Measurements from ENCODE around the gene ALOX12B. TPM values are rescaled to one million over a fixed set of nuclear protein-coding genes. Genes with fewer than 3 reads are reported as not detected.
A peak's percentile ranks its signal among the peaks of the same experiment; 100 is the strongest.
"Not testable (repeated sequence)": the region's sequence is repeated elsewhere in the genome, so short reads cannot be mapped to it uniquely, and the experiment has no call there.

Gene ALOX12B
- polyA plus RNA-seq, 1 donor = 2.8 TPM

DNA sequence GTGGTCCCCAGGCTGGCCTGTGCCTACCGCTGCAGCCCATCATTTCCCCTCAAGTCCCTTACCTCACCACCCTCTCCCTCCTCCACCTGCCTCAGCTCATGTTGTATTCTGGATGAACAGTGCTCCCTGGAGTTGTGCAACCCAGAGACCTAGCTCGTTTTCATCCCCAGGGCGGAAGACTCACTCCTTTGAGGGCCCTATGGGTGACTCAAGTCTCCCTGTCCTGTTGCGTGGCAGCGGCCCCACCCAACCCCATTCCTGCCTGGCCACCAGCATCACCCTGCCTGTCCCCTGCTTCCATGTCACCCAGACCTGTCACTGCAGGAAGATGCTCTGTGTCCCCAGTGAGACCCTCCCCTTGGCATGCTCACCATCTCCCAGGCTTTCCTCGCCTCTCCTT, 3.3 kb downstream of the ALOX12B start:
- H3K27me3 ChIP-seq (ENCODE audit: control insufficient read depth, insufficient read depth, low read length) = peaks cover 30% of the 10 kb centered on the region
- H3K9me3 ChIP-seq (ENCODE audit: control insufficient read depth, low read depth, low read length) = peaks cover 1% of the 10 kb centered on the region
- WGBS (ENCODE audit: insufficient coverage, low lambda C conversion rate) = no CpG with 5 or more reads among the region's 6 CpGs
- H3K27ac ChIP-seq (ENCODE audit: low read length) = no peak overlapping the region
- H3K4me3 ChIP-seq (ENCODE audit: low read length) = no peak overlapping the region
- DNase-seq = no peak
- peaks cover 16% of the 10 kb centered on the region for H3K4me1 ChIP-seq (ENCODE audit: control insufficient read depth, insufficient read depth, low read length)
- H3K36me3 ChIP-seq (ENCODE audit: control insufficient read depth, insufficient read depth, low read length) = no peaks in the 10 kb centered on the region

DNA sequence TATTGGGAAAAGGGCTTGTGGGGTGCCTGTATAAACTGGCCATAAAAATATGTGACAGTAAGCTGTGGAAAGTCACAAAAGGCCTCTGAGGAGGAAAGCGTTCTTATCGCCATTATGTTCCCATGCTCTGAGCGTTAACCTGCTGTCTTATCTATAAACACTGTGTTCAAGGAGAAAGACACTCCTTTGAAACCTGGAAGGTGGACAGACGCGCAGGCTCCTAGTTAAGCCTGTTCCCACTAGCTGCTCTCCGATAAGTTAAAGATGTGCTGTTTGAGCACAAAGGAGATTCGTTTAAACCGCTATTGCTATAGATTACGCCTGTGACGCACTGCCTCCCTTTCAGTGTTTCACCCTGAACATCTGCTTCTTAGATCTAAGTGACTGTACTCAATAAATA, 5.2 kb downstream of the ALOX12B start:
- peaks cover 23% of the 10 kb centered on the region for H3K27me3 ChIP-seq (ENCODE audit: control insufficient read depth, insufficient read depth, low read length)

DNA sequence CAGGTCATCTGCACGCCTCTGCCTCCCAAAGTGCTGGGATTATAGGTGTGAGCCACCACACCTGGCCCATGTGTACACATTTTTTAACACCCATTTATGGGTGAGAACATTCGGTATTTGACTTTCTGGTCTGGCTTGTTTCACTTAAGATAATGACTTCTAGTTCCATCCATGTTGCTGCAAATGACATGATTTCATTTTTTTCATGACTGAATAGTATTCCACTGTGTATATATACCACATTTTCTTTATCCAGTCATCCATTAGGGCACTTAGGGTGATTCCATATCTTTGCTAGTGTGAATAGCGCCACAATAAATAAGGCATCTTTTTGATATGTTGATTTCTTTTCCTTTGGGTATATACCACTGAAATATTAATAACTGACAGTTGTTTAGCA, 5.6 kb downstream of the ALOX12B start:
- no peak for DNase-seq
- Histone ChIP-seq H3K9me3 (ENCODE audit: control insufficient read depth, low read depth, low read length) (peaks cover 5% of the 10 kb centered on the region), H3K27ac (ENCODE audit: low read length) (peak overlapping the region; percentile 11), H3K36me3 (ENCODE audit: control insufficient read depth, insufficient read depth, low read length) (no peaks in the 10 kb centered on the region), H3K4me3 (ENCODE audit: low read length) (no peak overlapping the region), H3K4me1 (ENCODE audit: control insufficient read depth, insufficient read depth, low read length) (peaks cover 19% of the 10 kb centered on the region), H3K27me3 (ENCODE audit: control insufficient read depth, insufficient read depth, low read length) (peaks cover 26% of the 10 kb centered on the region)
- 100% methylated on average over 1 of the region's 3 CpGs for WGBS (ENCODE audit: insufficient coverage, low lambda C conversion rate)

More for the DNA sequence above, 5.2 kb downstream of the ALOX12B start:
- Histone ChIP-seq H3K27ac (ENCODE audit: low read length) (peak overlapping the region; percentile 11), H3K4me1 (ENCODE audit: control insufficient read depth, insufficient read depth, low read length) (peaks cover 19% of the 10 kb centered on the region), H3K9me3 (ENCODE audit: control insufficient read depth, low read depth, low read length) (peaks cover 5% of the 10 kb centered on the region), H3K4me3 (ENCODE audit: low read length) (no peak overlapping the region), H3K36me3 (ENCODE audit: control insufficient read depth, insufficient read depth, low read length) (no peaks in the 10 kb centered on the region)
- WGBS (ENCODE audit: insufficient coverage, low lambda C conversion rate) = 50% methylated on average over 3 of the region's 10 CpGs
- DNase-seq = peak; percentile 79

DNA sequence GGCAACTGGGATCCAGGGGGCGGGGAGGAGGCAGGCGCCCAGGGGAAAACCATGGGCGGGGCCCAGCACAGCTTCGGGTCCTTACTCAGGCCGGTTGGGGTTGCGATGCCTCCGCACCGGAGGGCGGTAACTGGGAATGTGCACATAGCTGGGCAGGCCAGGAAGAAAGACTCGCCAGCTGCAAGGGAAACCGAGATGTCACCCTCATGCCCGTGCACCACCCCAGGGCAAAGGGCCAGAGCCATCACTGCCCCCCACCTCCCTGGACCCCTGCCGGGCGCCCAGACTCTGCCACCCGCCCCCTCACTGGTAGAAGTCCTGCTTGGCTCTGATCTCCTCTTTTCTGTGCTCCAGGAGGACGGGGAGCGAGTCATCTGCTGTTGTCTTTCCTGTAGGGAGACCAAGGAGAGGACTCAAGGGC, 6.7 kb downstream of the ALOX12B start:
- Histone ChIP-seq H3K27me3 (ENCODE audit: control insufficient read depth, insufficient read depth, low read length) (peaks cover 31% of the 10 kb centered on the region), H3K4me1 (ENCODE audit: control insufficient read depth, insufficient read depth, low read length) (peaks cover 19% of the 10 kb centered on the region), H3K27ac (ENCODE audit: low read length) (no peak overlapping the region), H3K9me3 (ENCODE audit: control insufficient read depth, low read depth, low read length) (peaks cover 5% of the 10 kb centered on the region), H3K36me3 (ENCODE audit: control insufficient read depth, insufficient read depth, low read length) (no peaks in the 10 kb centered on the region), H3K4me3 (ENCODE audit: low read length) (peak overlapping the region; percentile 60)
- peak in 1 of 2 donors; percentile 43 for DNase-seq
- WGBS (ENCODE audit: insufficient coverage, low lambda C conversion rate) = no CpG with 5 or more reads among the region's 17 CpGs

DNA sequence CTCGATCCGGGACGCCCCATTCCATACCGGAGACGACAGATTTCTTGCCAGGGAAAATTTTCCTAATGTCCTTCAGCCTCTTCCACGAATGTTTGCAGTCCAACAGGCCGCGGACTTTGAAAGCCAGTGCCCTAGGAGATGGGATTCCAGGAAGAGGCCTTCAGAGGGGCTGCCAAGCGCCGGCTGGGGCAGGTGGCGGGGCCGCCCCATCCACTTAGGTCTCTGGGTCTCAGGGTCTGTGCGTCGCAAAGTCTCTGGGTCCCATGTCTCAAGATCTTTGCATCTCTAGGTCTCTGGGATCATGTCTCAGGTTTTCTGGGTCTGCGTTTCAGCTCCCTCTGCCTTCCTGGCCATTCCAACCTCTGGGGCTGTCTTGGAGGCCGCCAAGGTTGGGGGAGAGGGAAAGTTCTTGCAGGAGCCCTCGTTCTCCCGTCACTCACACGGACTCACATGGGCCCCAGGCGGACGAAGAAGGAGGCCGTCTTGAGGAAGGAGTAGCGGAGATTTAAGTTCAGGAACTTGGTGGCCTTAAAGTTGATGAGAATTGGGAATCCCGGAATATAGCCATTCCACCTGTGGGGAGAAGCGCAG, 7.2 kb downstream of the ALOX12B start:
- H3K27me3 ChIP-seq (ENCODE audit: control insufficient read depth, insufficient read depth, low read length) = peaks cover 36% of the 10 kb centered on the region
- peak overlapping the region; percentile 68 for H3K27ac ChIP-seq (ENCODE audit: low read length)
- H3K36me3 ChIP-seq (ENCODE audit: control insufficient read depth, insufficient read depth, low read length) = no peaks in the 10 kb centered on the region
- H3K9me3 ChIP-seq (ENCODE audit: control insufficient read depth, low read depth, low read length) = peaks cover 5% of the 10 kb centered on the region
- peak overlapping the region; percentile 60 for H3K4me3 ChIP-seq (ENCODE audit: low read length)
- WGBS (ENCODE audit: insufficient coverage, low lambda C conversion rate) = no CpG with 5 or more reads among the region's 25 CpGs
- DNase-seq = peak in 1 of 2 donors; percentile 80
- peaks cover 19% of the 10 kb centered on the region for H3K4me1 ChIP-seq (ENCODE audit: control insufficient read depth, insufficient read depth, low read length)

DNA sequence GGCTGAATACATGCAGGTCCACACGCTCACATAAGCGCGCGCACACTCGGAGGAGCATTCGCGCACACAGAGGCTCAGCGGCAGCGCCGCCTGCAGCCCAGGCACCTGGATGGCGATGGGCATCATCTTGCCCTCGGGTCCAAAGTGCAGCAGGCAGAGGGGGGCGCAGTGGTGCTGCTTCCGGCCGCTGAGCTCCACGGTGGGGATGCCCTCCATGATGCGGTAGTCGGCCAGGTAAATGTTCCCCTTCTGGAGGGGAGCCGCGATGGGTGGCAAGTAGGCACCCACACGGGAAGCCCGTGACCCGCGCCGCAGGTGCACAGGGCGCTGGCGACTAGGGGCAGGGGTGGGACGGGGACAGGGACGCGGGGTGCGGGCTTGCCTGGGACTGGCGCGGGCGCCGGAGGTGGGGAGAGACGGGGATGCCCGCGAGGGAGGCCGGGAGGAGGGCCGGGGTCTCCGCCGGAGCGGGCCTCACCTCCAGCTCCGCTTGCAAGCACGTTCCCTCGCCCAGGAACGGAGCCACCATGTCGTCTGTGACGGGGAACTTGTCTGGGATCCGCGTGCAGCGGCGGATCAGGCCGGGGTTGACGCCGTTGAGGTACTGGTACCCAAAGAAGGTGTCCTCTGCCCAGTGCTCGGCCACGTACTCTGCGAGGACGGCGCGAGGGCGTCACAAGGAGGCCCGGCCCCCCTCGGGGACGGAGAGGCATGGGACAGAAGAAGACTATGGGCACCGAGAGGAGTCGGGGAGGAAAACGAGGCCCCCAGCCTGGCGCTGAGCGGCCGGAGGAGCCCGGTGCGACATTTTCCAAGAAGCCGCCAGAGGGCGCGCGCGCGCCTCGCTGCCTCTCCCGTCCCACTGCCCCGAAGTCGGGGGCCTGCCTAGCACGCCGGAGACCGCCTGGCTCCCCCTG, 8.0 kb downstream of the ALOX12B start:
- Histone ChIP-seq H3K36me3 (ENCODE audit: control insufficient read depth, insufficient read depth, low read length) (no peaks in the 10 kb centered on the region), H3K4me3 (ENCODE audit: low read length) (peak overlapping the region; percentile 60), H3K4me1 (ENCODE audit: control insufficient read depth, insufficient read depth, low read length) (peaks cover 19% of the 10 kb centered on the region), H3K27ac (ENCODE audit: low read length) (peak overlapping the region; percentile 83), H3K27me3 (ENCODE audit: control insufficient read depth, insufficient read depth, low read length) (peaks cover 43% of the 10 kb centered on the region), H3K9me3 (ENCODE audit: control insufficient read depth, low read depth, low read length) (peaks cover 5% of the 10 kb centered on the region)
- no CpG with 5 or more reads among the region's 87 CpGs for WGBS (ENCODE audit: insufficient coverage, low lambda C conversion rate)
- DNase-seq = peak; percentile 83 to 91

DNA sequence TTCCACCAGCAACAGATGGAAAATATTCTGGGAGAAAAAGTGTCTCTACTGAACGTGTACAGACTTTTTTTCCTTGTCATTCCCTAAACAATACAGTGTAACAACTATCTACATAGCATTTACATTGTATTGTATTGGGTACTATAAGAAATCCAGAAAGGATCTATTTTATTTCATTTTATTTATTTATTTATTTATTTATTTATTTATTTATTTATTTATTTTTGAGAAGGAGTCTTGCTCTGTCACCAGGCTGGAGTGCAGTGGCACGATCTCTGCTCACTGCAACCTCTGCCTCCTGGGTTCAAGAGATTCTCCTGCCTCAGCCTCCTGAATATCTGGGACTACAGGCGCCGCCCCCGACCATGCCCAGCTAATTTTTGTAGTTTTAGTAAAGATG, 9.6 kb downstream of the ALOX12B start:
- not testable (repeated sequence) for H3K4me3 ChIP-seq (ENCODE audit: low read length); DNase-seq; H3K27ac ChIP-seq (ENCODE audit: low read length); H3K9me3 ChIP-seq (ENCODE audit: control insufficient read depth, low read depth, low read length); H3K36me3 ChIP-seq (ENCODE audit: control insufficient read depth, insufficient read depth, low read length)
- Histone ChIP-seq H3K27me3 (ENCODE audit: control insufficient read depth, insufficient read depth, low read length) (peaks cover 59% of the 10 kb centered on the region), H3K4me1 (ENCODE audit: control insufficient read depth, insufficient read depth, low read length) (peaks cover 32% of the 10 kb centered on the region)
- WGBS (ENCODE audit: insufficient coverage, low lambda C conversion rate) = no CpG with 5 or more reads among the region's 5 CpGs

DNA sequence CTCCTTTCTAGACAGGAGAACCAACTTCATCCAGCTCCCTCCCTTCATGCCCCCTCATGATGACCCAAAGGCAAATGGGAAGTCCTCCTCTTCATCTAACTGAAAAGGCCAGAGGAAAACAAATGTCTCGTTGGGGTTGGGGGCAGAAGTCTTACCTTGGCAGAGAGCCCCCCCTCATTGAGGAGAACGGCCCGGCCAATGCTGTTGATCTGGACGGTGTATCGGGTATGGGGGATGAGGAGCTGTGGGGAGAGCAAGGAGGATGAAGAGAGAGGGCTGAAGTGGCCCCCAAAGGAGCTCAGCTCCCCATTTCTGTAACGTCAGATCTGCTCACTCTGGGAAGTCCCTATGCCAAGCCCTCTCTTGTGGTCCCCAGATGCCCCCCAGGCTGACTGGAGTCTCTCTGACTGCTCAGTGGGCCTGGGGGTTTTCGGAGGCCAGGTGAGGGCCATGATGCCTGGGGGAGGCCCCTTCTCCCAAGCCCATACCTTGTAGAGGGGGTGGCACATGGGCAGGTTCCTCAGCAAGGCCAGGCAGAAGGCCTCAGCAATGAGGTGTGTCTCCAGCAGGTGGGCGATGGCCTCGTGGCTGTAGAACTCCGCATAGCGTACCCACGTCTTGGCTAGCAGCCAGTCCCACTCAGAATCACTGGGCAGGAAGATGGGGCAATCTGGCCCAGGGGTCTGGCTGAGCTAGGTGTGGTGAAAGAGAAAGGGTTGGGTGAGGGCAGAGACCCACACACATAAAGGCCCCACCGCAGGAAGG, 10.8 kb downstream of the ALOX12B start:
- WGBS (ENCODE audit: insufficient coverage, low lambda C conversion rate) = no CpG with 5 or more reads among the region's 13 CpGs
- peaks cover 11% of the 10 kb centered on the region for H3K9me3 ChIP-seq (ENCODE audit: control insufficient read depth, low read depth, low read length)
- no peak overlapping the region for H3K27ac ChIP-seq (ENCODE audit: low read length)
- no peak for DNase-seq
- no peak overlapping the region for H3K4me3 ChIP-seq (ENCODE audit: low read length)
- peaks cover 34% of the 10 kb centered on the region for H3K4me1 ChIP-seq (ENCODE audit: control insufficient read depth, insufficient read depth, low read length)
- no peaks in the 10 kb centered on the region for H3K36me3 ChIP-seq (ENCODE audit: control insufficient read depth, insufficient read depth, low read length)
- peaks cover 72% of the 10 kb centered on the region for H3K27me3 ChIP-seq (ENCODE audit: control insufficient read depth, insufficient read depth, low read length)

DNA sequence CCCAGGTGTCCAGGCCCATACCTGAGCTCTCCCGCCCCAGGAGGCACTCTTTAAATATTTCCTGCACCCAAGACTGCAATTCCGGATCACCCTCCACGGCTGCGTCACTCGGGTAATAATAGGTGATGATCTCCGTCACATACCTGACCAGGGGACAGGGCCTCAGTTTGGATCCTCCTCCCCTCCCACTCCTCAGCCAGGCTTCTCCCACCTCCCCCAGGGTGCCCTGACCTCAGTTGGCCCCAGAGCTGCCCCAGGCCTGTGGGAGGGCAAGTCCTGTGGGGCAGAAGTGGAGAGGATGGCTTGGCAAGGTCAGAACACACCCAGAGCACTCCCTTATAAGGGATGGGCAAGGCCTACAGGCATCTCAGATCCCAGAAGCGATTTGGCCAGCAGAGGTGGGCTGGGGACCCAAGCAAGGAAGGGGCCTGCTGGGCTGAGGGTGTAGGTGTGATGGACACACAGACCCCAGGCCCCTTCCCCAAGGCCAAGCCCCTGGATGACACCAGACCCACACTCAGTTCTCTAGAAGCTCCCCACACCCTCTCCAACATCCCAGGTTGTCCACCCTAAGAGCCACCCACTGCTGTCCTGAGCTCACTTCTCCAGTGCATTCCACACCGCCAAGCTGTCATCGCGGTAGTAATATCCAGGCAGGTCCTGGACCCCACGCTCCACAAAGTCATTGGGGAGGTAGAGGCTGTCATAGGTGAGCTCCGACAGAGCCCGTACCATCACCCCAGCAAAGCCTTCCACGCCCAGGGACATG, 11.8 kb downstream of the ALOX12B start:
- peaks cover 29% of the 10 kb centered on the region for H3K4me1 ChIP-seq (ENCODE audit: control insufficient read depth, insufficient read depth, low read length)
- no CpG with 5 or more reads among the region's 14 CpGs for WGBS (ENCODE audit: insufficient coverage, low lambda C conversion rate)
- H3K27me3 ChIP-seq (ENCODE audit: control insufficient read depth, insufficient read depth, low read length) = peaks cover 78% of the 10 kb centered on the region
- H3K9me3 ChIP-seq (ENCODE audit: control insufficient read depth, low read depth, low read length) = peaks cover 11% of the 10 kb centered on the region
- DNase-seq = no peak
- no peaks in the 10 kb centered on the region for H3K36me3 ChIP-seq (ENCODE audit: control insufficient read depth, insufficient read depth, low read length)
- no peak overlapping the region for H3K27ac ChIP-seq (ENCODE audit: low read length)
- no peak overlapping the region for H3K4me3 ChIP-seq (ENCODE audit: low read length)

All from large intestine (tissue), 3 donors.